HG02623 (cell line): ENCODE measurements around the gene ARL14EPL.
A peak's percentile ranks its signal among the peaks of the same experiment; 100 is the strongest.
"Not testable (repeated sequence)": the region's sequence is repeated elsewhere in the genome, so short reads cannot be mapped to it uniquely, and the experiment has no call there.

Source experiments
- ATAC-seq: cut with Tn5 transposase; IDR thresholded peaks from one replicate; pipeline ENCODE4 v1.9.1; 2021; ENCODE audit warnings: moderate library complexity; ENCODE audit not compliant: unreplicated experiment

ARL14EPL gene

GRCh38 chr5:116046261-116046660 lies 14.0 kb downstream of the ARL14EPL start:
- no peak for ATAC-seq

GRCh38 chr5:116046823-116047222 lies 14.6 kb downstream of the ARL14EPL start:
- ATAC-seq, result no peak

- ATAC-seq, result no peak
Observed at GRCh38 chr5:116058346-116058936, 26.2 kb downstream of the ARL14EPL start.

- ATAC-seq, result no peak
Observed at GRCh38 chr5:116062352-116062751, 30.1 kb downstream of the ARL14EPL start.

DNA sequence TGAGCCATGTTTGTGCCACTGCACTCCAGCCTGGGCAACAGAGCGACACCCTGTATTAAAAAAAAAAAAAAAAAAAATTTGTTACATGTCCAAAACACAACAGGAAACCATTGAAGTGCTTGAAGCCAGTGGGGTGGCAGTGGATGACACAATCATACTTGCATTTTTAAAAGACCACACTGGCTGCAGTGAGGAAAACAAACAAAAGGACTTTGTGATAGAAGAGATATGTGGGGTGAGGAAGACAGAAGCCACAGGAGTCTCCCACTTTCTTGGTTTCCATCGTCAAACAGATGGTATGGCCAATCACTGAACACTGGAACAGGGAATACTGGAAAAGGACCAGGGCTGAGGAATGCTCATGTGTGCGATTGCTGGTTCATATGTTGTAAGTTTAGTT lies 31.7 kb downstream of the ARL14EPL start:
- ATAC-seq, result no peak

- no peak for ATAC-seq
Observed at GRCh38 chr5:116068028-116068632, 35.9 kb downstream of the ARL14EPL start.

GRCh38 chr5:116071211-116071610 lies 38.9 kb downstream of the ARL14EPL start:
- no peak for ATAC-seq

DNA sequence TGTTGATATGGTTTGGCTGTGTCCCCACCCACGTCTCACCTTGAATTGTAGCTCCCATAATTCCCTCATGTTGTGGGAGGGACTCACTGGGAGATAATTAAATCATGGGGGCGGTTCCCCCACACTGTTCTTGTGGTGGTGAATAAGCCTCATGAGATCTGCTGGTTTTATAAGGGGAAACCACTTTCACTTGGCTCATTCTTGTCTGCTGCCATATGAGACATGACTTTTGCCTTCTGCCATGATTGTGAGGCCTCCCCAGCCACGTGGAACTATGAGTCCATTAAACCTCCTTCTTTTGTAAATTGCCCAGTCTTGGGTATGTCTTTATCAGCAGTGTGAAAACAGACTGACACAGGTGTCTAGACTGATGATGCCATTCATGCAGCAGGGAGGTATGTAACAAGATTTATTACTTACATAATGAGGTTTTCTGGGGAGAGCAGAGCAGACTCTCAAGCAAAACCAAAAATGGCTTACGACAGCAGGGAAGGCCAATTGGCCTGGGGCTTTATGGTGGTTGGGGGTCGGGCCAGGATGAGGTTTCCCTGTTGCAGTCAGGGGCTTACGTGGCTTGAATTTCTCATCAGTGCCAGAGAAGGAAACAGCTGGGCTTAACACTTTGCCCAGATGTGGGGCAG lies 43.0 kb downstream of the ARL14EPL start:
- ATAC-seq, result no peak

GRCh38 chr5:116076496-116076895 lies 44.2 kb downstream of the ARL14EPL start:
- ATAC-seq, result peak; percentile 99

GRCh38 chr5:116078199-116078598 lies 45.9 kb downstream of the ARL14EPL start:
- ATAC-seq, result no peak

DNA sequence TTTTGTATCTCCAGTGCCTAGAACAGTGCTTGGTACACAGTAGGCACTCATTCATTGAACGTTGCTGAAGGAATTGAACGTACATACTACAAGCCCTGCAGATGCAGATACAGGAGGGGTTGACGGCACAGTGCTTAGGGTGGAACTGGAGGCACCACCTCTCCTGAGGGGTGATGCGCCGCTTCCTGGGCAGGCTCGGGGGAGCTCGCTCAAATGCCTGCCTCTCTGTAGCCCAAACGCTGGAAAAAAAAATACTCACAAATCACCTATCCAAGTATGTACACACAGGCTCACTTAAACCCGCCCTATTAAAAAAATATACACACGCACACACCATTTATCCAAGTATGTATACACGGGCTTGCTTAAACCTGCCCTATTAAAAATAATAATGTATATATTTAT lies 52.0 kb downstream of the ARL14EPL start:
- peak; percentile 28 for ATAC-seq

DNA sequence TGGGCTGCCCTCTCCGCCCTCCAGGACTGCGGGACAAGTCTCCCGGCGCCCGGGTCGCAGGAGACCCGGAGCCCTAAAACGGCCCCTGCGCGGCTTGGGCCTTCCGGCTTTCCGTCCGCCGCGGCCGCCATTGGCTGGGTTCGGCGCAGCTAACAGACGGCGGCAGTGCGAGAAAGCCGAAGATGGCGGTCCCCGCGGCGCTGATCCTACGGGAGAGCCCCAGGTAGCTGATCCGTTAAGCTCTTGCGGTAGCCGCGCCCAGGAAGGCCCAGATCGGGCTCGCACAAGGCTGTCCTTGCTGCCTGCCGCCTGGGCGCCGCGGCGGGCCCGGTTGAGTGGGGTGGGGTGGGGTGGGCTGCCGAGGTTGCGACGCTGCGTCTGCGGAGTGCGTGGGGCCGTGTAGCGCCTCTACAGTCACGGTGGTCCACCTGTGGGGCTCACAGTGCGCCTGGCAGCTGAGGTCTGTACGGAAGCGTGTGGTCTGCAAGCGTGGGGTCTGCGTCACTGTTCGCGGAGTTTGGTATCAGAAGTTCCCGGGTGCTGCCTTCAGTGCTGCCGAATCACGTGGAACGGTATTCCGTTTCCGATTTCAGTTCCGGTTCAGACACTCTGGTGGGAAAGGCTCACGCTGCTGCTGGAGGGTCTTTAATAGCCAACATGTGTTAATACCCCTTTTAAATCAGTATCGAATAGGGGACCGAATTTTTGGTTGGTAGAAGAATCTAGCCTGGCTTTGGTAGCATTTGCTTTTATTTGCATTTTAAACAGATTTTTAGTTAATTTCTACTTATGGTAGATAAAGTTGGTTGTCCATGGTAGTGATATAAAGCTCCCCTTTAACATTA lies 52.8 kb downstream of the ARL14EPL start, which contains the start of gene COMMD10:
COMMD10 (plus strand) TSS at position 155 of the 845 bp plus-strand sequence.
- peak; percentile 85 for ATAC-seq

GRCh38 chr5:116086309-116086708 lies 54.0 kb downstream of the ARL14EPL start:
- not testable (repeated sequence) for ATAC-seq

GRCh38 chr5:116088062-116088461 lies 55.8 kb downstream of the ARL14EPL start:
- no peak for ATAC-seq

DNA sequence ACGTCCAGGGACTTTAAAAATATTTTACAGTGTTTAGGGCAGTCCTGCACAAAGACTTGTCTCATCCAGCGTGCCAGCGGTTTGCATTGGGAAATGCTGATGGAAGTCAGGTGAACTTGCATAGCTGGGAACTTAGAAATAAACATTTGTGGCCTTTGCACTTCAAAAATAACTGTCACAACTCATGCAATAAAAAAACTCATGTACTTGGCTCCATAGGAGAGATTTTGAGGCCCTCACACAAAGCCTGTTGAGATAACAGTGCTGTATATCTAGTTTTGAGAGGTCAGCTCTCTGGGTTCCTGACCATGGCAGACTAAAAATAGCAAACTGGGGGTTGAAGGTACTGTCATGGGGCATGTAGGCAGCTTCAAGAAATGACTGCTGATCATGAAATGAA lies 58.0 kb downstream of the ARL14EPL start:
- no peak for ATAC-seq

- ATAC-seq, result no peak
Observed at GRCh38 chr5:116091416-116091815, 59.1 kb downstream of the ARL14EPL start.

DNA sequence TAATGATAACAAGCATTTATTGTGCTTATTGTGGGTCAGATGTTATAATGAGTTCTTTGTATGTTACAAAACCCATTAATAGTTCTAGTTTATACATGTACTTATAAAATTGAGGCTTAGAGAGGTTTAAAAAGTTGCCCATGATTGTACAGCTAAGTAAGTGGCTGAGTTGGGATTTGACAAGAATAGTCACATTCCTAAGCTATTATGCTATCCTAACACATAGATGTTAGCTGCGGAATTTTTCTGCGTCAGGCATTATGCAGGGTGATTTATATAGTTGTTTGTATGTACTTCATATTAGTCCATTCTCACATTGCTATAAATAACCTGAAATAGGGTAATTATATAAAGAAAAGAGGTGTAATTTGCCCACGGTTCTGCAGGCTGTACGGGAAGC lies 65.0 kb downstream of the ARL14EPL start:
- no peak for ATAC-seq

DNA sequence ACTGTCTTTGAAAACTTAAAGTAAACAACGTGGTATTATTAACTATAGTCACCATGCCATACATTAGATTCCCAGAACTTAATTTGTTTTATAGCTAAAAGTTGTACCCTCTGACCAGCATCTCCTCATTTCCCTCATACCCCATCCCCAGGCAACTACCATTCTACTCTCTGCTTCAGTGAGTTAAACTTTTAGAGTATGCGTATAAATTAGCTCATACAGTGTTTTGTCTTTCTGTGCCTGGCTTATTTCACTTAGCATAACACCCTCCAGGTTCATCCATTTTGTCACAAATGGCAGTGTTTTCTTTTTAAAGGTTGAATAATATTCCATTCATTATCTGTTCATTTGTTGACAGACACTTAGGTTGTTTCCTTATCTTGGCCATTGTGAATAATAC lies 66.7 kb downstream of the ARL14EPL start:
- ATAC-seq, result no peak

DNA sequence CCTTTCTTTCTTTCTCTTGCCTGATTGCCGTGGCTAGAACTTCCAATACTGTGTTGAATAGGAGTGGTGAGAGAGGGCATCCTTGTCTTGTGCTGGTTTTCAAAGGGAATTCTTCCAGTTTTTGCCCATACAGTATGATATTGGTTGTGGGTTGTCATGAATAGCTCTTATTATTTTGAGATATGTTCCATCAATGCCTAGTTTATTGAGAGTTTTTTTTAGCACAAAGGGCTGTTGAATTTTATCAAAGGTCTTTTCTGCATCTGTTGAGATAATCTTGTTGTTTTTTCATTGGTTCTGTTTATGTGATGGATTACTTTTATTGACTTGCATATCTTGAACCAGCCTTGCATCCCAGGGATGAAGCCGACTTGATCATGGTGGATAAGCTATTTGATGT lies 72.7 kb downstream of the ARL14EPL start:
- not testable (repeated sequence) for ATAC-seq
